Mucosa of descending colon (tissue), 3 donors: ENCODE measurements around the gene DOCK10. TPM values are rescaled to one million over a fixed set of nuclear protein-coding genes. Genes with fewer than 3 reads are reported as not detected.
"Not testable (repeated sequence)": the region's sequence is repeated elsewhere in the genome, so short reads cannot be mapped to it uniquely, and the experiment has no call there.

Experiments
- ATAC-seq: fragments of 200-7000 bp; cut with Tn5 transposase; one replicate; pipeline ENCODE4 v1.9.1; 2020; ENCODE audit warnings: mild to moderate bottlenecking, moderate library complexity
- DNase-seq, 3 donors: peaks; one replicate each; pipeline ENCODE4 v3.0.0-alpha.2; 2020
- H3K36me3 ChIP-seq: fragments of 200-600 bp; one replicate; pipeline ENCODE4 v1.8.0; 2021; ENCODE audit warnings: low read depth, mild to moderate bottlenecking
- H3K4me1 ChIP-seq: fragments of 200-600 bp; one replicate; pipeline ENCODE4 v1.8.0; 2021; ENCODE audit warnings: low read depth, mild to moderate bottlenecking
- H3K4me3 ChIP-seq: fragments of 200-600 bp; one replicate; pipeline ENCODE4 v1.8.0; 2021; ENCODE audit warnings: mild to moderate bottlenecking
- H3K9me3 ChIP-seq: fragments of 200-600 bp; one replicate; pipeline ENCODE4 v1.8.0; 2021; ENCODE audit warnings: mild to moderate bottlenecking
- intact Hi-C, 2 donors: fragments of 100-400 bp; cut with DNase I in 1 of 2; cut with micrococcal nuclease in 1 of 2; formaldehyde crosslinking; loops; one replicate each; pipeline versions ENCODE4 v1.11.0 to v1.11.1; 2022; cut with DNase I, micrococcal nuclease
- total RNA-seq, 3 donors: library from RNA; stranded (reverse); fragmentation: NEBNext Ultra II Directional in 2 of 3; extraction: Animal tissue kit (Norgen Biotek cat#: 25700) in 2 of 3; gene quantifications; one replicate each; pipeline versions ENCODE4 v1.2.1 to v1.2.4, GENCODE V29; 2021 to 2023
- TF ChIP-seq, protein P1 (sequence below): fragments of 200-600 bp; IDR thresholded peaks from one replicate; pipeline ENCODE4 v1.8.0; 2022; ENCODE audit warnings: antibody characterized with exemption, mild to moderate bottlenecking
- donor health status: DM: no; HTN: no; CAD: no; lungs with moderate emphysema.
- donor health status: DM: no; HTN: no; CAD: no.
- donor health status: DM: no; HTN: yes; CAD: no.

Gene DOCK10
- total RNA-seq, 3 donors from 2014 or later, result 13.3 to 20.6 (median 14.7) TPM

DNA sequence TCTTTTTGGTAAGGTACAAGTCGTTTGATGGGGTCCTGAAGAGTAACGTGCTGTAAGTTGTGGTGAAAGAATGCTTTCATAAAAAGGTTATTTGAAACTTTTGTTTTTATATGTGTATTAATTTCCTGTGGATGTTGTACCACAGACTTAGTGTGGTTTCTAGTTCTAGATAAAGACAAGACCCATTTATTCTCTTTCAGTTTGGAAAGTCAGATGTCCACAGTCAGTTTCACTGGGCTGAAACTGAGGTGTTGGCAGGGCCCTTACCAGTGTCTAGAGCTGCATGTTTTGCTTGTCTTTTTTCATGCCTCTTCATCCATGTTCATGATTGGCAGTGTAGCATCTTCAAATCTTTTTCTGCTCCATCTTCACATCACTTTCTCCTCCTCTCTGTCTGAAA lies 22.1 kb upstream of the DOCK10 start:
- TF ChIP-seq, protein P1, sequence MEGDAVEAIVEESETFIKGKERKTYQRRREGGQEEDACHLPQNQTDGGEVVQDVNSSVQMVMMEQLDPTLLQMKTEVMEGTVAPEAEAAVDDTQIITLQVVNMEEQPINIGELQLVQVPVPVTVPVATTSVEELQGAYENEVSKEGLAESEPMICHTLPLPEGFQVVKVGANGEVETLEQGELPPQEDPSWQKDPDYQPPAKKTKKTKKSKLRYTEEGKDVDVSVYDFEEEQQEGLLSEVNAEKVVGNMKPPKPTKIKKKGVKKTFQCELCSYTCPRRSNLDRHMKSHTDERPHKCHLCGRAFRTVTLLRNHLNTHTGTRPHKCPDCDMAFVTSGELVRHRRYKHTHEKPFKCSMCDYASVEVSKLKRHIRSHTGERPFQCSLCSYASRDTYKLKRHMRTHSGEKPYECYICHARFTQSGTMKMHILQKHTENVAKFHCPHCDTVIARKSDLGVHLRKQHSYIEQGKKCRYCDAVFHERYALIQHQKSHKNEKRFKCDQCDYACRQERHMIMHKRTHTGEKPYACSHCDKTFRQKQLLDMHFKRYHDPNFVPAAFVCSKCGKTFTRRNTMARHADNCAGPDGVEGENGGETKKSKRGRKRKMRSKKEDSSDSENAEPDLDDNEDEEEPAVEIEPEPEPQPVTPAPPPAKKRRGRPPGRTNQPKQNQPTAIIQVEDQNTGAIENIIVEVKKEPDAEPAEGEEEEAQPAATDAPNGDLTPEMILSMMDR, result no peak
- no peak for DNase-seq
- Histone ChIP-seq H3K4me1 (no peaks in the 10 kb centered on the region), H3K9me3 (peaks cover 3% of the 10 kb centered on the region), H3K36me3 (no peaks in the 10 kb centered on the region), H3K4me3 (no peak overlapping the region)
- ATAC-seq, result peak; percentile 18
- intact Hi-C loops, result no loop called here

DNA sequence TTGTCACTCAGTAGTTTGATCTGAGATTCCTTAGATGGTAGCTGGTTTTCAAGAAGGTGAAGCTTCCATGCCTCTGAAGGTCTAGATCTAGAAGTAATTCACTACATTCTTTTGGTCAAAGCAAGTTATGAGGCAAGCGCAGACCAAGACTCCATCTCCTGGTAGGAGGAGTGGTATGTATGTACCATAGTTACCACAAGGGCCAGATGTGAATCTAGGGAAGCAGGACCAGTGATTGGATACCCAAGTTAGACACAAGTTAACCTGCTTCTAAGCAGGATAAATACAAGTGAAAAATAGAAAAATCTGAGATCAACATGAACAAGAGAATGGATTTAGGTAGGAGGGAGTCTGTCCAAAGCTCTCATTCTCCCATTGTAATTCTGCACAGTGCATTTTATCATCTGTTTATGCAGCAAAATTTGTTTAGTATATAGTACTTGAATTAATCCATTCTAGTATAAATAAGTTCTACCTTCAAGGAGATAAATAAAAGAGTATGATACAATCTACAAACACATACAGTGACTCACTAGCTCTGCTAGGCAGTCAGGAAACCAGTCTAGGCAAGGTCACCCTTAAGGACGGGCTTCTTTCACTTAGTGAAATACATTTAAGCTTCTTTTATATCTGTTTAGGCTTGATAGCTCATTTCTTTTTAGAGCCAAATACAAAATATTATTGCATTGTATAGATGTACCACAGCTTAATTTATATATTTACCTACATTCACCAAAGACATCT lies 14.2 kb upstream of the DOCK10 start:
- TF ChIP-seq, protein P1, result no peak
- Histone ChIP-seq H3K9me3 (no peaks in the 10 kb centered on the region), H3K36me3 (no peaks in the 10 kb centered on the region), H3K4me1 (no peaks in the 10 kb centered on the region), H3K4me3 (no peak overlapping the region)
- ATAC-seq (peak; percentile 47), DNase-seq (no peak)
- intact Hi-C loops, result no loop called here

DNA sequence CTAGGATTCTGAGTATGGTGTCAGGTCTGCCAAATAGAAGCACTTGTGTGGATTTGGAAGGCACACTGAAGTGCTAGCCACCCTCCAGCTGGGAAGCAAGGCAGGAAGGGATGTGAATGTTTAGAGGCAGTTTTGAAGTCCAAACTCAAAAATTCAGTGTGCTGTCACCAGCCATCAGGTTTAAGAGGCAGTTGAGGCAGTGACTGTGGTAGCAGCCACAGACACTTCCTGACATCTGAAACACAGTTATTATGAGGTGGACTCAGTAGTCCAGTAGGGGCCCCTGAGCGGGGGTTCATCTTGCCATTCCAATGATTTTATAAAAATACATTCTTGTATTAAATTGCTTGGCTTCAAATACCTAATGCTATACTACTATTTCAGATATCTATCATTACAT lies 13.4 kb upstream of the DOCK10 start:
- no peak for DNase-seq
- no peak overlapping the region for H3K4me3 ChIP-seq
- intact Hi-C loops, result no loop called here
- no peaks in the 10 kb centered on the region for H3K4me1 ChIP-seq
- TF ChIP-seq, protein P1, result no peak
- H3K36me3 ChIP-seq, result no peaks in the 10 kb centered on the region
- H3K9me3 ChIP-seq, result no peaks in the 10 kb centered on the region
- ATAC-seq, result no peak

DNA sequence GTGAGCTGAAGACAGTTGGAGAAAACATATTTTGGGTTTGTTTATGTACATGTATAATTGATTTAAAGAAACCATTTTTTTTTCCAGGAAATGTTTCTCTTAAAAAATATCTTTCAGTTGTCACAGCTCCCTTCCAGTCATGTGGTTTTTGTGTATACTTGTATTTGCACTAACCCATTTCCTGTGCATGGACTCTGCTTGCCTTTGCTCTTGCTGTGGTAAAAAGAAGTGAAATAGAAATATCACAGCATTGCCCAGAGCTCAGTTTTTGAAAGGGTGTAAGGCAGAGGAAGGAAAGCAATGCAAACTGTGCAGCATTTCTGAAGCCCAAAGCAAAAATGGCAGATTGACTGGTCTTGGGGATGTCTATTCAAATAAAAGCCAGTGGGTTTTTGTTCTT lies 10.4 kb upstream of the DOCK10 start:
- TF ChIP-seq, protein P1, result no peak
- no peaks in the 10 kb centered on the region for H3K4me1 ChIP-seq
- DNase-seq (no peak), ATAC-seq (peak; percentile 79)
- intact Hi-C loops, result no loop called here
- H3K36me3 ChIP-seq, result no peaks in the 10 kb centered on the region
- no peak overlapping the region for H3K4me3 ChIP-seq
- no peaks in the 10 kb centered on the region for H3K9me3 ChIP-seq

DNA sequence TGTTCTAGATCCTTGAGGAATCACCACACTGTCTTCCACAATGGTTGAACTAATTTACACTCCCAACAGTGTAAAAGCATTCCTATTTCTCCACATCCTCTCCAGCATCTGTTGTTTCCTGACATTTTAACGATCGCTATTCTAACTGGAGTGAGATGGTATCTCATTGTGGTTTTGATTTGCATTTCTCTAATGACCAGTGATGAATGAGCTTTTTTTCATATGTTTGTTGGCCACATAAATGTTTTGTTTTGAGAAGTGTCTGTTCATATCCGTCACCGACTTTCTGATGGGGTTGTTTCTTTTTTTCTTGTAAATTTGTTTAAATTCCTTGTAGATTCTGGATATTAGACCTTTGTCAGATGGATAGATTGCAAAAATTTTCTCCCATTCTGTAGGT lies 5.2 kb upstream of the DOCK10 start:
- H3K4me1 ChIP-seq, H3K4me3 ChIP-seq, H3K9me3 ChIP-seq, H3K36me3 ChIP-seq, ATAC-seq, intact Hi-C loops, DNase-seq: not testable (repeated sequence)

DNA sequence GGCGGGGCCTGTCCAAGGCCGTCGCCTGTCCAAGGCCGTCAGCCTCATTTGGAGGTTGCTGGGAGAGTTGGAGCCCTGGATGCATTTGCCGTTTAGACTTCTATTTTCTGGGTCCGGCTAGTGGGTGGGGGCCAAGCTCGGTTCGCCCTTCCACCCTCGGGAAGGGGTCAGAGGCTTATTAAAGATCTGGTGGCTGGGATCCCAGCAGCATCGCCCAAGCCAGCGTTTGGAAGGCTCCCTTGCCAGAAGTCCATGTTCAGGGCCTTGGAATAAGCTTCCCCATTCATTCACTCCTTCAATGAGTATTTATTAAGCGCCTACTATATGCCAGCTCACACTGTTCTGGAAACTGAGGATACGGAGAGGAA lies 516 bp upstream of the DOCK10 start:
- Histone ChIP-seq H3K9me3 (no peaks in the 10 kb centered on the region), H3K4me1 (no peaks in the 10 kb centered on the region), H3K36me3 (no peaks in the 10 kb centered on the region), H3K4me3 (no peak overlapping the region)
- ATAC-seq, result no peak
- intact Hi-C loops, result no loop called here
- TF ChIP-seq, protein P1, result no peak
- DNase-seq, result peak in 1 of 3 donors; percentile 41
